EH (cell line): Measurements from ENCODE around the gene SLC6A4.
"Not testable (repeated sequence)": the region's sequence is repeated elsewhere in the genome, so short reads cannot be mapped to it uniquely, and the experiment has no call there.

Experiments used
- DNase-seq: peaks from one replicate; pipeline ENCODE4 v3.0.0-alpha.2; 2015; ENCODE audit warnings: low read depth

The SLC6A4 gene

GRCh38 chr17:30219315-30219714, 16.2 kb downstream of the SLC6A4 start:
- DNase-seq = no peak

- DNase-seq = no peak
Measured at GRCh38 chr17:30218799-30219198, 16.7 kb downstream of the SLC6A4 start.

- DNase-seq = no peak
Measured at GRCh38 chr17:30217746-30218245, 17.7 kb downstream of the SLC6A4 start.

GRCh38 chr17:30217054-30217453, 18.4 kb downstream of the SLC6A4 start:
- DNase-seq = no peak

- no peak for DNase-seq
Measured at GRCh38 chr17:30212750-30213149, 22.7 kb downstream of the SLC6A4 start.

- no peak for DNase-seq
Measured at GRCh38 chr17:30211371-30211770, 24.1 kb downstream of the SLC6A4 start.

- no peak for DNase-seq
Measured at GRCh38 chr17:30210901-30211300, 24.6 kb downstream of the SLC6A4 start.

- no peak for DNase-seq
Measured at GRCh38 chr17:30210366-30210765, 25.1 kb downstream of the SLC6A4 start.

DNA sequence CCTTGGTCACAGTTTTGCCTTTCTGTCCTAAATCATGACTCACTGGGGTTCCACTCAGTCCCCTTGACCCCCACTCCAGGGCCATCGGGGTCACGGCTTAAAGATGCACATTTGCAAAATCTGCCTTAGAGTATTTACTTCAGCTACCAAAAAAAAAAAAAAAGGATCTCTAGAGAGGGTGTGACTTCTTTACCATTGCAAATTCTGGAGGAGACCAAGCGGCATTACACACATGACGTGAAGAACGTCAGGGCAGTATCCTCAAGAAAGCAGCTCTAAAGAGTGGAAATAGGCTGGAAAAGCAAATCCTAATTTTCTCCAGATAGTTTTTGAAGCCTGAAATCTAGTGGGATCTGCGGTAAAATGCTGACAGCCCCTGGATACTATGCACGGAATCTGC, 25.6 kb downstream of the SLC6A4 start:
- no peak for DNase-seq

DNA sequence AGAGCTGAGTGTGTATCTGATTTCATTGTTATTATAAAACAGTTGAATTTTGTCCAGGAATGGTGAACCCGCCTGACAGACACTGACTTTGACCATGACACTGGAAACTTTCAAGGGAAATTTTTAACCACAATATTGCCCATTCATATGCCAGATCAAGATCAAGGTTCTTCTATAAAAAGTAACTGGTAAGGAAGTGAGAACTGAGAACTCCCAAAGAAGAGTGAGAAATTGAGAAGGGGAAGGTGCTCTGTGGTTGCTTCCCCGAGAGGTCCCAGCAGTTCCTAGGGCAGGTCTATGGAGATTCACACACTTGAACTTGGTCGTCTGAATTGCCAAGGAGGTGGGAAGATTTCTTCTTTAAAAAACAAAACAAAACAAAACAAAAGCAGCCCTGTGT, 27.3 kb downstream of the SLC6A4 start:
- no peak for DNase-seq

DNA sequence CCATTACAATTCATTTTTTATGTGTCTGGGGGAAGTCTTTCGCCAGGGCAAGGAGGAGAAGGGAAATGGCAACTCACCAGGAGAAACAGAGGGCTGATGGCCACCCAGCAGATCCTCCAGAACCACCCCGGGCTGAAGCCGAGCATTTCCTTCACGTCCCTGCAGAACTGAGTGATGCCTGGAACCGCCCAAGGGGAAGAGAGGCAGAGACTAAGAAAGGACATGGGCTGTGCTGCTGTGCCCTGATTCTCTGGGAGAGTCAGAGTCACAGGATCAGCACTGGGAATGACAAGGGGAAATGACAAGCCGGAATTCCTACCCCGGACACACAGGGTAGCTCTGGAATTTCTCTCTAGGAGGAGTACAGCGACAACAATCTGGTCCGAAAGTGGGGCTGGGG, 27.8 kb downstream of the SLC6A4 start:
- DNase-seq = no peak

GRCh38 chr17:30203471-30203981, 32.0 kb downstream of the SLC6A4 start:
- DNase-seq = no peak

DNA sequence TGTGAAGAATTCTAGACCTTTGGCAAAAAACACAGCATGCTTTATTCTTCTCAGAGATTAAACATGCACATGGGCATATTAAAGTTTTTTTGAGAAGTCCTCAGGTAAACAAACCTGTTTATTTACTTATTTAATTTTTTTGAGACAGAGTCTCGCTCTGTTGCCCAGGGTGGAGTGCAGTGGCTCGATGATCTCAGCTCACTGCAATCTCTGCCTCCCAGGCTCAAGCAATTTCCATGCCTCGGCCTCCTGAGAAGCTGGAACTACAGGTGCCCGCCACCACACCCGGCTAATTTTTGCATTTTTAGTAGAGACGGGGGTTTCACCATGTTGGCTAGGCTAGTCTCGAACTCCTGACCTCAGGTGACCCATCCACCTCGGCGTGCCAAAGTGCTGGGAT, 34.8 kb downstream of the SLC6A4 start:
- not testable (repeated sequence) for DNase-seq

DNA sequence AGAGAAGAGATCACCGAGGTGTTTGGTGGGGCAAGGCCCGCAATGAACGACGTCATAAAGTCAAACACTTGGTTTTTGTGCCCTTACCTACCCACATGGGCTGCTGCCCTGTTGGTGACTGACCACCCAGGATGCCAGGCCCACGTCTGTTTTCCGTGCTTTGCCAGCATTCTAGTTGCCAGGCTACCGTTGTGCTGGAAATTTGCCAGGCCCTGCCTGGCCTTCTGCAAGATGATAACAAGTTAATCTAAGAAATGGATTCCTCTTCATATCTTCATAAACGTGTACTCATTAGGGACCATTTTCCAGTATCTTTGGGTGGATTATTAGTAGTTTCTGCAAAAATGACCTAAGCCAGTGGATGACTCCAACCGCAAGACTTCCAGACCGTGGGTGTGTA, 35.4 kb downstream of the SLC6A4 start:
- DNase-seq = no peak

DNA sequence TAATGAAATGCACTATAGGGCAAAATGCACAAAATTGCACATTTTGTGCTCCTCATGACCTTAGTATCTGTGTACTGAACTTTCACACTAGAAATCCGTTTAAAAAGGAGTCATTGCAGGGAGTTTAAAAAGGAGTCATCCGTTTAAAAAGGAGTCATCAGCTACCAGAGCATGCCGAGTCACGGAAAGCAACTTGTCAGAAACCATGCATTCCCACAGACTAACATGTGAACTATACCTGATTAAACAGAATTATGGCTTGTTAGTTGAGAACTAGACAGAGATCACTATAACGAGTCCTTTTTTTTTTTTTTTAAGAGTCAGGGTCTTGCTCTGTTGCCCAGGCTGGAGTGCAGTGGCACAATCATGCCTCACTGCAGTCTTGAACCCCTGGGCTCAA, 35.9 kb downstream of the SLC6A4 start:
- no peak for DNase-seq

GRCh38 chr17:30197416-30197815, 38.1 kb downstream of the SLC6A4 start:
- no peak for DNase-seq

DNA sequence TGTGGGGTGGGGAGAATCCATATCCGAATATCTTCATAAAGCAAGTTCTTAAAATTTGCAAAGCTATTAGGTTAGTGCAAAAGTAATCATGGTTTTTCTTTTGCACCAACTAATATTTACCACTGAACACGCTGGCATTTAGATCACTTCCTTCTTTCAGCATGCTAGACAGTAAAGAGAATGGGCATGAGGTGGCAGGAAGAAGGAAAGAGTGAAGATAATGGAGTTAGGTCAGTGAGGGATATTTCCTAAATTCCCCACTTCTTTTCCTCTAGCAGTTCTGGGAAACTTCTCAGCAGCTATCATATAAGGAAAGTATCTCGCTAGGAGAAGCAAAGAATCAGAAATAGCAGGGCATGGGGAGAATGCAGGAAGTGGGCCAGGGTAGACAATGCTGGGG, 39.0 kb downstream of the SLC6A4 start:
- no peak for DNase-seq

DNA sequence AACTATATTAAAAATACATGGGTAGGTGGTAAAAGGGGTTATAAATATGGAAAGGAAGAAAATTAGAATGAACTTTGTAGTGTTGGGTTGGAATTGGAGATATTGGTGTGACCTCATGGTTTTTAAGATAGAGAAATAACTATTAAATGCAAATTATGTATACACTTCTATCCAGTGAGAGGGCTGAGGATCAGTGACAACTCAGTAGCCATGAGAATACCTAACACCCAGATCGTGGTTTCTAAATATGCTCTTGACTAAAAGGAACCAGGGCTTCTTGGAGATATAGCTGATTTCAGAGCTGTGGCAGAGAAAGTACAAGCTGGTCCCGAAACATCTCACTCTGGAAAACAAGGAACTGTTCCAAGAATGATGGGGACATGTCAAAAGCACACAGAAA, 44.4 kb downstream of the SLC6A4 start:
- no peak for DNase-seq

- no peak for DNase-seq
Measured at GRCh38 chr17:30188211-30188939, 47.1 kb downstream of the SLC6A4 start.

GRCh38 chr17:30187573-30187972, 47.9 kb downstream of the SLC6A4 start:
- DNase-seq = no peak

DNA sequence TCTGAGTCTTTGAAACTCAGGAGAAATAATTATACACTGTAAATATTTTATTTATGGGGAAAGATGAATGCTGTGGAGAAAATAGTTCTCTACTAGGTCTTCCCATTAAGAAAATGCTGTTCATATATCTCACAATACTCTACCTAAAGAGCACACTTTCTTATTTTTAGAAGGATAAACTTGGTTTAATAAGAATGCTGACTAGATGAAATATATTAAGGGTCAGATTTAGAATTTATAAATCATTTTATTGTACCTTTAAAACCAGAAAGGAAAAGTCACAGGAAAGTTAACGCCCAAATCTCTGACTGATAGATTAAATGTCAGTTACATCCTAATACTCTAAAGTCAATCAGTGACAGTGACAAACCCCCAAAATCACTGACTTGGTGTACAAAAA, 48.7 kb downstream of the SLC6A4 start:
- no peak for DNase-seq

- DNase-seq = no peak
Measured at GRCh38 chr17:30176855-30177254, 58.6 kb downstream of the SLC6A4 start.

DNA sequence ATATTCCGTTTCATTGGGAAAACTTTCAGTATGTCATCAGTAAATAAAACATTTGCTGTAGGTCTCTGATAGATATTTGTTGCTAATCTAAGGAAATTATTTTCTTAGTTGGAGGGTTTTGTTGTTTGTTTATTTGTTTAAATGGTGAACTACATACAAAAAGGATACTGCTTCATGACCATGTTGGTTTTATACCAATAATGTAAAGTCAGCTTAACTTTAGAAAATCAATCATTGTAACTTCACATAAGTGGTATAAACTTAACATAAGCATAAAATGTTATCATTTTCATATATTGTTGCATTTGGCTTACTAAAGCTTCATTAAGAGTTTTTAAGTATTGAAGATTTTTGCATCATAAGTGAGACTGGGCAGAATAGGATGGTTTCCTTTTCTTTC, 60.9 kb downstream of the SLC6A4 start:
- no peak for DNase-seq

GRCh38 chr17:30173649-30174048, 61.8 kb downstream of the SLC6A4 start:
- no peak for DNase-seq
